Measurements from ENCODE around the gene GPR87. TPM values are rescaled to one million over a fixed set of nuclear protein-coding genes. Genes with fewer than 3 reads are reported as not detected.

Gene GPR87
- total RNA-seq, 1 donor from 2014 or later = 0.24 TPM

DNA sequence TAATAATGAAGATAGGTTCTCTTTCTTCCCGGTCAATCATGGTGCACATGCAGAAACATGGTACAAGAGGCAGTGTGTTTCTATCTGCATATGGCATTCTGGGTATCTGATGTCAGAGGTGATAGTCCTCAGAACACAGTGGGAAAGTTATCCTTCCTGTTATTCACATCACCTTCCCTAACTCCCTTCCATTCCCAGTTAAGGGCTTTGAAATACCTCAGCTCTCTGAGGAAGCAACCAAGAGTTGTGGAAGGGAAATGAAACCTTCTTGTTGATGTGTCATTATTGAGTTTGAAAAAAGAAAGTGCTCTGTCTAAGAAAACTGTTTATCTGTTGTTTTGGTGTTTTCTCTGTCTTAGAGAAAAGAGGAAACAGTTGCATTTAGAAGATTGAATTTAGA, 34.6 kb upstream of the GPR87 start:
- DNase-seq = no peak

DNA sequence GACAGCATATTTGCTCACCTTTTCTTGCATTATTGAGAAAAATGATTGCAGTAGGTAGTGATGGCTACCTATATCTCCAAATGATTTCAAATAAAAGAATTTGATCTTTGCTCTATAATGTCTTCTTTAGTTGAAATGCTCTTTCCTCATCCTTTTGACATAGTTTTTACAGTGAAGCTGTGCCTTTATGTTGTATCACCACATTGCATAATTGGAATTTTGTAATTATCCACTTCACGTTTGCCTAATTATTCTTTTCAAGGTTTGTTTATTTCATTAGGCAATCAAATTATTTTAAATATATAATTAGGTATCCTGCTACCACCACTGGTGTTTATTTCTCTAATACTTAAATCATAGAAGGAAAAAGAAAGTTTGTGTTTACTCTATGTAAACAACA, 34.0 kb upstream of the GPR87 start:
- no peaks in the 10 kb centered on the region for H3K27me3 ChIP-seq (ENCODE audit: low read depth)
- peaks cover 4% of the 10 kb centered on the region for H3K4me1 ChIP-seq
- TF ChIP-seq, protein P1, sequence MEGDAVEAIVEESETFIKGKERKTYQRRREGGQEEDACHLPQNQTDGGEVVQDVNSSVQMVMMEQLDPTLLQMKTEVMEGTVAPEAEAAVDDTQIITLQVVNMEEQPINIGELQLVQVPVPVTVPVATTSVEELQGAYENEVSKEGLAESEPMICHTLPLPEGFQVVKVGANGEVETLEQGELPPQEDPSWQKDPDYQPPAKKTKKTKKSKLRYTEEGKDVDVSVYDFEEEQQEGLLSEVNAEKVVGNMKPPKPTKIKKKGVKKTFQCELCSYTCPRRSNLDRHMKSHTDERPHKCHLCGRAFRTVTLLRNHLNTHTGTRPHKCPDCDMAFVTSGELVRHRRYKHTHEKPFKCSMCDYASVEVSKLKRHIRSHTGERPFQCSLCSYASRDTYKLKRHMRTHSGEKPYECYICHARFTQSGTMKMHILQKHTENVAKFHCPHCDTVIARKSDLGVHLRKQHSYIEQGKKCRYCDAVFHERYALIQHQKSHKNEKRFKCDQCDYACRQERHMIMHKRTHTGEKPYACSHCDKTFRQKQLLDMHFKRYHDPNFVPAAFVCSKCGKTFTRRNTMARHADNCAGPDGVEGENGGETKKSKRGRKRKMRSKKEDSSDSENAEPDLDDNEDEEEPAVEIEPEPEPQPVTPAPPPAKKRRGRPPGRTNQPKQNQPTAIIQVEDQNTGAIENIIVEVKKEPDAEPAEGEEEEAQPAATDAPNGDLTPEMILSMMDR (IDR thresholded peaks at IDR 0.05) = no peak
- no peak for DNase-seq
- no peak overlapping the region for H3K27ac ChIP-seq
- intact Hi-C loops (cut with DNase I) = no loop called here
- H3K9me3 ChIP-seq = no peaks in the 10 kb centered on the region
- H3K4me3 ChIP-seq = no peak overlapping the region
- H3K36me3 ChIP-seq = no peaks in the 10 kb centered on the region
- no peak for ATAC-seq

More for the DNA sequence above, 34.6 kb upstream of the GPR87 start:
- Histone ChIP-seq H3K36me3 (no peaks in the 10 kb centered on the region), H3K27ac (peak overlapping the region; percentile 6), H3K9me3 (no peaks in the 10 kb centered on the region), H3K27me3 (ENCODE audit: low read depth) (no peaks in the 10 kb centered on the region), H3K4me3 (no peak overlapping the region), H3K4me1 (peaks cover 4% of the 10 kb centered on the region)
- TF ChIP-seq, protein P1 (IDR thresholded peaks at IDR 0.05) = no peak
- peak in 1 of 2 donors; percentile 36 for ATAC-seq
- intact Hi-C loops (cut with DNase I) = no loop called here

DNA sequence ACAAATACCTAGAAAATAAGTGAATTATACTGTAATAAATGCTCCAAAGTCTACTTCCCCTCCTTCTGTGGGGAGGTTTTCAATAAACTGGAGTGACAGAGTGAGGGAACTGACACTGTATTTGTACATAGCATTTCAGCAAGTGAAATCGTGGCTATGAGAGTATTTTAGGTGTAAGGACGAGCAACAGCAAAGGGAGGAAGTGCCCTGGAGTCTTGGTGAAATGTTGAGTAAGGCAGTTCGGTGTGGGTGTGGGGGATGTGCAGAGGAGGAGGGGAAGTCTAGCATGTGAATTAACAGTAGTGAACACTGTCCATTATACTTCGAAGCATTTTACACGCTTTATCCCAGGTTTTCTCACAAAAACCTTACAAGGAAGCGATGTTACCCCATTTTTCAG, 30.8 kb upstream of the GPR87 start:
- Histone ChIP-seq H3K27ac (peak overlapping the region; percentile 60), H3K36me3 (no peaks in the 10 kb centered on the region), H3K4me3 (no peak overlapping the region), H3K9me3 (no peaks in the 10 kb centered on the region), H3K4me1 (peaks cover 4% of the 10 kb centered on the region), H3K27me3 (ENCODE audit: low read depth) (no peaks in the 10 kb centered on the region)
- DNase-seq = peak; percentile 59
- TF ChIP-seq, protein P1 (IDR thresholded peaks at IDR 0.05) = no peak
- ATAC-seq = peak; percentile 81 to 84
- intact Hi-C loops (cut with DNase I) = no loop called here

DNA sequence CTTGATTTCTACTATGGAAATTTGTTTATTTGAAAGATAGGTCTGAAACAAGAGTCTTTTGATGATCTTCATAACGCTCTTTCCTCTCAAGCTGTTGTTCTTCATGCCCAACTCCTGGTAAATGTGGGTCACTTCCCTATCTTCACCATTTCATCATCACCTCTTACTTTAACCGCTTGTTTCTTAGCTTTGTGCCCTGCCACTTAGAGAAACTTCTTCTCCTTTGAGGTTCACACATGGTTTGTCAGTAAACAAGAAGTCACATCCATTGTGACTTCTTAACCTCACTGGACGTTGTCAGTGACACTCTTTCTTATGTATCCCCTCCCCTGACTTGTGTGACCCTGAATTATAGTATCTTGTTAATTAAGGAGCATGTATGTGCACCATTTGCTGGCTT, 29.7 kb upstream of the GPR87 start:
- DNase-seq (no peak), ATAC-seq (peak; percentile 71 to 76)
- peaks cover 4% of the 10 kb centered on the region for H3K4me1 ChIP-seq
- peak overlapping the region; percentile 4 for H3K4me3 ChIP-seq
- H3K27me3 ChIP-seq (ENCODE audit: low read depth) = no peaks in the 10 kb centered on the region
- intact Hi-C loops (cut with DNase I) = no loop called here
- peak overlapping the region; percentile 60 for H3K27ac ChIP-seq
- H3K9me3 ChIP-seq = no peaks in the 10 kb centered on the region
- TF ChIP-seq, protein P1 (IDR thresholded peaks at IDR 0.05) = no peak
- no peaks in the 10 kb centered on the region for H3K36me3 ChIP-seq

DNA sequence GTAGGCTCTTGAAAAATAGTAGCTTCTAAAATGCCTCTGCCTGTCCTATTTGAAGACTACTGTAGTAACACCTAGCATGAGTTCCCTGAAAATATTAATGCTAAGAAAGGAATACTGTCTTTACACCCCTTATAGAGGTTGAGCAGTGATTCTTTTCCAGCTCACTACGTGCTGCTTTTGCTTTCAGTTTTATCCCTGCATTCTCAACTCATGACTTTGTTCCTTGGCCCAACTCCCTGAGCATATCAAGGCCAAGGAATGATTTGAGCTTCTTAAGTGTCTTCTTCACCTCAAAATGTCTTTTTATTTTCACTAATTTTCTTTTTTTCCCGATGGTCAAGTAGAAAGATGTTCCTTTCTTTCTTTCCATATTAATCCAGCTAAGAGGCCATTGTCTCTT, 29.2 kb upstream of the GPR87 start:
- Histone ChIP-seq H3K27ac (peak overlapping the region; percentile 60), H3K36me3 (no peaks in the 10 kb centered on the region), H3K4me1 (peaks cover 4% of the 10 kb centered on the region), H3K9me3 (no peaks in the 10 kb centered on the region), H3K27me3 (ENCODE audit: low read depth) (no peaks in the 10 kb centered on the region), H3K4me3 (peak overlapping the region; percentile 4)
- DNase-seq (no peak), ATAC-seq (peak; percentile 54 to 63)
- intact Hi-C loops (cut with DNase I) = no loop called here
- TF ChIP-seq, protein P1 (IDR thresholded peaks at IDR 0.05) = no peak

DNA sequence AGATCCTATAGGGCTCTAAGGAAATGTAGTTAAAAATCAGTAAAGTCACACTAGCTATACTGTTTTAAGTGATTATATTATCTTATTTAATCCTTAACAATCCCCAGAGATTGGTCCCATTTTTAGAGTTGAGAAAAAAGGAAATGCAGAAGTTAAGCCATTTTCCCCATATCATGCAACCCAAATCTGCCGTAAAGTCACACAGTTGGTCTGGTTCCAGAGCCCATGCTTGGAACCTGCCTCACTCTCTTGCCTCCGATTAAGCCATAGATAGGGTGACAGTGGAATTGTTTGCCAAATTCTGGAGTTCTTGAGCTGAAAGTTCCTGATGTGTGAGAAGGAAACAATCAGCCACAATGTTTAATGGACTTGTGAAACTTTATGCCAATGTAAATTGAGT, 15.1 kb upstream of the GPR87 start:
- Histone ChIP-seq H3K9me3 (no peaks in the 10 kb centered on the region), H3K27me3 (ENCODE audit: low read depth) (no peaks in the 10 kb centered on the region), H3K36me3 (no peaks in the 10 kb centered on the region), H3K4me3 (no peak overlapping the region), H3K4me1 (peaks cover 11% of the 10 kb centered on the region), H3K27ac (no peak overlapping the region)
- no peak for DNase-seq
- no peak for ATAC-seq
- intact Hi-C loops (cut with DNase I) = no loop called here
- TF ChIP-seq, protein P1 (IDR thresholded peaks at IDR 0.05) = no peak

Measured in lower lobe of right lung (tissue), 2 donors.